Measurements from ENCODE around the gene AMBP. TPM values are rescaled to one million over a fixed set of nuclear protein-coding genes. Genes with fewer than 3 reads are reported as not detected.

Gene AMBP
- total and polyA plus RNA-seq, 2 of the 13 experiments (the other 11 are each of a cell fraction or from before 2014, with no cell fraction given): 1,510 to 2,580 TPM

DNA sequence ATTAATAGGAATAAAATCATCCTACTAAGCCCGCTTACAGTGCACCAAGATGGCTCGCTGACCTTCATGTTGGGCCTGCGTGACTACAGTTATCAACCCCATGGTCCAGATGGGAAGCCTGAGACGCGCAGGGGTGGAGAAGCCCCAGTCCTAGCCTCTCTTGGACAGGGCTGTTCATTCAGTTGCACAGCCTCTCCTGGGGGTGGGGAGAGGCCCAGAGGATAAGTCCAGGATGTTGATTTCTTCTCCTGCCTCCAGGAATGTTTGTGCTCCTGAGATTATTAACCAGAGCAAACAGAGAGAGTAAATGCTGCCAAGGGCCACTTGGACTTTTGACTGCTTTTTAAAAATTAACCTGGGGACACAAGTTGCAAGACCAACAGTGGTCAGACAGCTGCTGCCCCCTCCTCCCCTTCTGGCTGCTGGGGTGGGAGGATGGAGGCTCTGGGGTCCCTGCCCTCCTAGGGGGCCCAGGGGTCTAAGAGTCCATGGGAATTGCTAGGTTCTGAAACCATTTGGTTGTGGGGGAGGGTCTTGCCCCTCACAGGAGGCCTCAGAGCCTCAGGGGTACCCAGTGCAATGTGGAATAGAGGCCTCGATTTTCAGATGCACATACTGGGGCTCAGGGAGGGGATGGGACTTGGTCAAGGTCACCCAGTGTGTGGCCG, 2.8 kb upstream of the AMBP start (continued):
- TF ChIP-seq ARHGAP35 (CRISPR knock-in tag; IDR thresholded peaks at IDR 0.05; ENCODE audit: borderline replicate concordance) (no peak; the same call in 1 of the 2 replicates), FLYWCH1 (CRISPR knock-in tag; IDR thresholded peaks at IDR 0.05) (no peak), ZNF83 (CRISPR knock-in tag; IDR thresholded peaks at IDR 0.05; ENCODE audit: borderline replicate concordance) (no peak), HNF4A (CRISPR knock-in tag; IDR thresholded peaks at IDR 0.05) (peak; percentile 91), ZNF770 (CRISPR knock-in tag; IDR thresholded peaks at IDR 0.05) (peak; percentile 85), AKAP8 (CRISPR knock-in tag; IDR thresholded peaks at IDR 0.05) (0 out of 2 replicates have a peak, but pooled peaks have one; percentile 37), EZH2 (conservative IDR thresholded peaks at IDR 0.05; ENCODE audit: low read depth, low read length) (no peak), GZF1 (CRISPR knock-in tag; IDR thresholded peaks at IDR 0.05) (no peak), ZNF367 (CRISPR knock-in tag; IDR thresholded peaks at IDR 0.05; ENCODE audit: borderline replicate concordance) (0 out of 2 replicates have a peak, but pooled peaks have one; percentile 69), ZNF143 (CRISPR knock-in tag; IDR thresholded peaks at IDR 0.05) (no peak), ZFP91 (CRISPR knock-in tag; IDR thresholded peaks at IDR 0.05; ENCODE audit: borderline replicate concordance) (peak; percentile 63; the same call in 1 of the 2 replicates)
- TF ChIP-seq, protein P1, sequence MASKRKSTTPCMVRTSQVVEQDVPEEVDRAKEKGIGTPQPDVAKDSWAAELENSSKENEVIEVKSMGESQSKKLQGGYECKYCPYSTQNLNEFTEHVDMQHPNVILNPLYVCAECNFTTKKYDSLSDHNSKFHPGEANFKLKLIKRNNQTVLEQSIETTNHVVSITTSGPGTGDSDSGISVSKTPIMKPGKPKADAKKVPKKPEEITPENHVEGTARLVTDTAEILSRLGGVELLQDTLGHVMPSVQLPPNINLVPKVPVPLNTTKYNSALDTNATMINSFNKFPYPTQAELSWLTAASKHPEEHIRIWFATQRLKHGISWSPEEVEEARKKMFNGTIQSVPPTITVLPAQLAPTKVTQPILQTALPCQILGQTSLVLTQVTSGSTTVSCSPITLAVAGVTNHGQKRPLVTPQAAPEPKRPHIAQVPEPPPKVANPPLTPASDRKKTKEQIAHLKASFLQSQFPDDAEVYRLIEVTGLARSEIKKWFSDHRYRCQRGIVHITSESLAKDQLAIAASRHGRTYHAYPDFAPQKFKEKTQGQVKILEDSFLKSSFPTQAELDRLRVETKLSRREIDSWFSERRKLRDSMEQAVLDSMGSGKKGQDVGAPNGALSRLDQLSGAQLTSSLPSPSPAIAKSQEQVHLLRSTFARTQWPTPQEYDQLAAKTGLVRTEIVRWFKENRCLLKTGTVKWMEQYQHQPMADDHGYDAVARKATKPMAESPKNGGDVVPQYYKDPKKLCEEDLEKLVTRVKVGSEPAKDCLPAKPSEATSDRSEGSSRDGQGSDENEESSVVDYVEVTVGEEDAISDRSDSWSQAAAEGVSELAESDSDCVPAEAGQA (IDR thresholded peaks at IDR 0.05; ENCODE audit: low read depth): no peak
- TF ChIP-seq, protein P1 (CRISPR knock-in tag; IDR thresholded peaks at IDR 0.05; ENCODE audit: borderline replicate concordance): no peak; the same call in 1 of the 2 replicates
